D721Med (cell line): ENCODE measurements around the gene ADAMTS13.

ENCODE experiments used
- DNase-seq: peaks from one replicate; pipeline ENCODE4 v3.0.0; 2011; ENCODE audit warnings: low spot score; ENCODE audit not compliant: insufficient read length
- FAIRE-seq: peaks from 2 replicates; lab custom pipeline; 2011; peaks lifted over from hg19 to GRCh38; lab: Jason Lieb, UNC
- CTCF ChIP-seq: IDR thresholded peaks from 2 replicates; pipeline ENCODE4 v1.5.1; 2012; ENCODE audit warnings: mild to moderate bottlenecking, control low read depth; ENCODE audit not compliant: insufficient read depth; ENCODE audit errors: missing control alignments

ADAMTS13 gene

GRCh38 chr9:133465984-133466383, 43.8 kb downstream of the ADAMTS13 start:
- FAIRE-seq (no peak), DNase-seq (no peak)
- no peak for TF ChIP-seq CTCF

- no peak for DNase-seq
- FAIRE-seq: no peak
- no peak for TF ChIP-seq CTCF
These were observed 44.9 kb downstream of the ADAMTS13 start for GRCh38 chr9:133467101-133467500.

GRCh38 chr9:133468374-133468773, 46.2 kb downstream of the ADAMTS13 start:
- TF ChIP-seq CTCF: no peak
- DNase-seq: no peak
- no peak for FAIRE-seq

GRCh38 chr9:133468777-133469421, 46.7 kb downstream of the ADAMTS13 start:
- DNase-seq (no peak), FAIRE-seq (no peak)
- TF ChIP-seq CTCF: no peak

- FAIRE-seq (no peak), DNase-seq (no peak)
- TF ChIP-seq CTCF: no peak
These were observed 48.3 kb downstream of the ADAMTS13 start for GRCh38 chr9:133470427-133470924.

GRCh38 chr9:133470988-133471387, 48.8 kb downstream of the ADAMTS13 start:
- FAIRE-seq: no peak

More at GRCh38 chr9:133470988-133471387, 48.8 kb downstream of the ADAMTS13 start:
- no peak for TF ChIP-seq CTCF
- DNase-seq: no peak
